Astrocyte (in vitro differentiated cells and primary cell): ENCODE results near the gene SCN1A.

ENCODE experiments used
- CTCF ChIP-seq: IDR thresholded peaks from 2 replicates; pipeline ENCODE4 v1.5.1; 2011; ENCODE audit warnings: low read depth, mild to moderate bottlenecking, inconsistent platforms, low read length, moderate library complexity; ENCODE audit not compliant: insufficient read depth
- EZH2 ChIP-seq: IDR thresholded peaks from 2 replicates; pipeline ENCODE4 v1.6.1; 2012; ENCODE audit warnings: mild to moderate bottlenecking, low read length, inconsistent platforms; ENCODE audit not compliant: insufficient read depth

- TF ChIP-seq CTCF, result no peak
- TF ChIP-seq EZH2, result no peak
These were observed 42.5 kb upstream of the SCN1A start for GRCh38 chr2:166170356-166170755.
